IMR-90 (cell line): ENCODE results near the gene OAS3. TPM values are rescaled to one million over a fixed set of nuclear protein-coding genes. Genes with fewer than 3 reads are reported as not detected.

Experiments
- ATAC-seq: fragments of 200-7000 bp; cut with Tn5 transposase; 2 replicates; pipeline ENCODE4 v1.9.1; 2020; ENCODE audit warnings: low read depth, mild to moderate bottlenecking, moderate library complexity
- BruUV-seq: library from RNA; stranded (reverse); fragments of 400-500 nt; replicated peaks from 2 replicates; lab custom pipeline; 2021; lab: Mats Ljungman, UMichigan
- CTCF ChIA-PET: fragments of 300-600 bp; formaldehyde crosslinking; extraction: SDS; loops from one replicate; lab custom pipeline; 2021; ENCODE audit warnings: antibody characterized with exemption; lab: Yijun Ruan, JAX
- POLR2A ChIA-PET: fragments of 300-600 bp; sonication (Branson Sonifier 250); formaldehyde crosslinking; loops from one replicate; lab custom pipeline; 2022; ENCODE audit warnings: antibody characterized with exemption; ENCODE audit not compliant: unreplicated experiment; lab: Charles Lee
- DNase-seq: peaks from one replicate; pipeline ENCODE4 v3.0.0; 2013
- H2AFZ ChIP-seq: replicated peaks from 2 replicates; pipeline ENCODE3; 2013; ENCODE audit warnings: low read length, mild to moderate bottlenecking; ENCODE audit not compliant: poor library complexity
- H2AK5ac ChIP-seq: 2 replicates; pipeline ENCODE4 v1.6.1; 2013; ENCODE audit warnings: low read depth, low read length, inconsistent platforms
- H2AK9ac ChIP-seq: replicated peaks from 2 replicates; pipeline ENCODE3; 2013; ENCODE audit warnings: mild to moderate bottlenecking, low read depth, low read length, moderate library complexity; ENCODE audit not compliant: poor library complexity
- H2BK120ac ChIP-seq: 2 replicates; pipeline ENCODE4 v1.6.1; 2013; ENCODE audit warnings: low read depth, low read length, inconsistent platforms
- H2BK15ac ChIP-seq: 3 replicates; pipeline ENCODE4 v1.6.1; 2013; ENCODE audit warnings: low read depth, low read length, inconsistent platforms
- H2BK20ac ChIP-seq: 2 replicates; pipeline ENCODE4 v1.6.1; 2013; ENCODE audit warnings: low read depth, mild to moderate bottlenecking, inconsistent platforms, low read length, moderate library complexity
- H2BK5ac ChIP-seq: 2 replicates; pipeline ENCODE4 v1.6.1; 2013; ENCODE audit warnings: mild to moderate bottlenecking, low read depth, low read length, inconsistent platforms; ENCODE audit not compliant: poor library complexity, severe bottlenecking
- H3K14ac ChIP-seq: replicated peaks from 2 replicates; pipeline ENCODE4 v1.6.1; 2013; ENCODE audit warnings: low read depth, low read length, inconsistent platforms
- H3K18ac ChIP-seq: 2 replicates; pipeline ENCODE4 v1.6.1; 2013; ENCODE audit warnings: low read depth, low read length, control low read depth
- H3K23ac ChIP-seq: 2 replicates; pipeline ENCODE4 v1.6.1; 2013; ENCODE audit warnings: low read depth, low read length, inconsistent platforms
- H3K27ac ChIP-seq: 2 replicates; pipeline ENCODE4 v1.5.1; 2013; ENCODE audit warnings: mild to moderate bottlenecking, control low read depth, low read length; ENCODE audit not compliant: insufficient read depth
- H3K27me3 ChIP-seq: 2 replicates; pipeline ENCODE4 v1.6.1; 2013; ENCODE audit warnings: low read length; ENCODE audit not compliant: control insufficient read depth, insufficient read depth
- H3K36me3 ChIP-seq: 2 replicates; pipeline ENCODE4 v1.6.1; 2013; ENCODE audit warnings: low read length, mixed read lengths; ENCODE audit not compliant: control insufficient read depth, insufficient read depth
- H3K4ac ChIP-seq: 2 replicates; pipeline ENCODE4 v1.6.1; 2013; ENCODE audit warnings: low read depth, low read length, inconsistent platforms
- H3K4me1 ChIP-seq: 2 replicates; pipeline ENCODE4 v1.6.1; 2013; ENCODE audit warnings: low read length, mixed read lengths; ENCODE audit not compliant: control insufficient read depth, insufficient read depth
- H3K4me2 ChIP-seq: 2 replicates; pipeline ENCODE4 v1.6.1; 2013; ENCODE audit warnings: low read depth, mild to moderate bottlenecking, control low read depth, low read length, moderate library complexity
- H3K4me3 ChIP-seq: 2 replicates; pipeline ENCODE4 v1.5.1; 2013; ENCODE audit warnings: low read depth, mild to moderate bottlenecking, control low read depth, low read length, moderate library complexity; ENCODE audit not compliant: insufficient read depth
- H3K56ac ChIP-seq: 2 replicates; pipeline ENCODE4 v1.6.1; 2013; ENCODE audit warnings: low read length, inconsistent platforms; ENCODE audit not compliant: insufficient read depth; ENCODE audit errors: extremely low read depth
- H3K79me1 ChIP-seq, 2 experiments: 2 replicates each; pipeline ENCODE4 v1.6.1; 2013; ENCODE audit warnings: low read length in 2 of 2, inconsistent platforms in 1 of 2, low read depth in 1 of 2
- H3K9ac ChIP-seq: 2 replicates; pipeline ENCODE4 v1.6.1; 2013; ENCODE audit warnings: low read depth, low read length, control low read depth
- H3K9me1 ChIP-seq: 2 replicates; pipeline ENCODE4 v1.6.1; 2013; ENCODE audit warnings: low read length, inconsistent platforms; ENCODE audit not compliant: insufficient read depth
- H3K9me3 ChIP-seq: 2 replicates; pipeline ENCODE4 v1.6.1; 2013; ENCODE audit warnings: low read length; ENCODE audit not compliant: control insufficient read depth, insufficient read depth
- H4K20me1 ChIP-seq: 2 replicates; pipeline ENCODE4 v1.6.1; 2013; ENCODE audit warnings: low read length, inconsistent platforms; ENCODE audit not compliant: insufficient read depth
- H4K5ac ChIP-seq: 2 replicates; pipeline ENCODE4 v1.6.1; 2013; ENCODE audit warnings: mild to moderate bottlenecking, low read depth, low read length, control low read depth
- H4K8ac ChIP-seq, 2 experiments: 2 replicates each; pipeline ENCODE4 v1.6.1; 2013; ENCODE audit warnings: low read depth in 2 of 2, low read length in 2 of 2, control low read depth in 1 of 2, inconsistent platforms in 1 of 2
- H4K91ac ChIP-seq: 2 replicates; pipeline ENCODE4 v1.6.1; 2013; ENCODE audit warnings: low read depth, low read length, inconsistent platforms; ENCODE audit not compliant: insufficient read depth
- BHLHE40 ChIP-seq: fragments of 150-350 bp; IDR thresholded peaks from 2 replicates; pipeline ENCODE4 v1.6.1; 2016; ENCODE audit warnings: mild to moderate bottlenecking, low read depth, low read length
- CEBPB ChIP-seq: IDR thresholded peaks from 2 replicates; pipeline ENCODE4 v1.6.1; 2012; ENCODE audit warnings: low read depth, low read length, improper control_type of control experiment
- CHD1 ChIP-seq: IDR thresholded peaks from 2 replicates; pipeline ENCODE4 v1.6.1; 2012; ENCODE audit warnings: low read depth, low read length, improper control_type of control experiment
- FOS ChIP-seq: fragments of 150-350 bp; IDR thresholded peaks from 2 replicates; pipeline ENCODE4 v1.6.1; 2016; ENCODE audit warnings: low read depth, low read length
- MAFK ChIP-seq: IDR thresholded peaks from 2 replicates; pipeline ENCODE4 v1.6.1; 2012; ENCODE audit warnings: low read depth, low read length, improper control_type of control experiment
- MAZ ChIP-seq: IDR thresholded peaks from 2 replicates; pipeline ENCODE4 v1.6.1; 2012; ENCODE audit warnings: low read depth, mild to moderate bottlenecking, low read length, improper control_type of control experiment, moderate library complexity, borderline replicate concordance
- MXI1 ChIP-seq: IDR thresholded peaks from 2 replicates; pipeline ENCODE4 v1.6.1; 2012; ENCODE audit warnings: low read depth, mild to moderate bottlenecking, low read length, moderate library complexity, borderline replicate concordance
- NFE2L2 ChIP-seq: fragments of 150-350 bp; IDR thresholded peaks from 2 replicates; pipeline ENCODE4 v1.6.1; 2016; ENCODE audit warnings: low read depth, mild to moderate bottlenecking, low read length
- POLR2A ChIP-seq: IDR thresholded peaks from 2 replicates; pipeline ENCODE4 v1.6.1; 2012; ENCODE audit warnings: mild to moderate bottlenecking, low read depth, low read length
- RAD21 ChIP-seq: IDR thresholded peaks from 2 replicates; pipeline ENCODE4 v1.6.1; 2012; ENCODE audit warnings: low read length, improper control_type of control experiment
- RCOR1 ChIP-seq: IDR thresholded peaks from 2 replicates; pipeline ENCODE4 v1.6.1; 2012; ENCODE audit warnings: mild to moderate bottlenecking, low read length, improper control_type of control experiment; ENCODE audit not compliant: insufficient replicate concordance
- RFX5 ChIP-seq: IDR thresholded peaks from 2 replicates; pipeline ENCODE4 v1.8.0; 2012; ENCODE audit warnings: low read depth, mild to moderate bottlenecking, low read length, moderate library complexity
- SMC3 ChIP-seq: fragments of 150-350 bp; IDR thresholded peaks from 2 replicates; pipeline ENCODE4 v1.6.1; 2016; ENCODE audit warnings: low read depth, mild to moderate bottlenecking, antibody characterized with exemption, low read length, moderate library complexity
- WGBS, 2 experiments: methylation state at CpG; one replicate each; pipeline versions ENCODE4 v1.1.5 to v1.1.7; 2013; ENCODE audit warnings: missing lambda C conversion rate in 2 of 2; ENCODE audit not compliant: insufficient read length in 1 of 2; ENCODE audit errors: extremely low coverage in 2 of 2; 5-methylcytosine and 5-hydroxymethylcytosine counted together
- dilution Hi-C: fragments of 300-500 bp; cut with HindIII; formaldehyde crosslinking; loops from one replicate; pipeline ENCODE4 v1.14.3; 2018; ENCODE audit warnings: low sequenced_read_pairs; ENCODE audit not compliant: unreplicated experiment
- in situ Hi-C: fragments of 300-500 bp; cut with MboI; formaldehyde crosslinking; loops from 3 replicates; pipeline ENCODE4 v1.14.3; 2019; ENCODE audit warnings: low sequenced_read_pairs, inconsistent platforms, mixed read lengths
- intact Hi-C: fragments of 100-400 bp; cut with micrococcal nuclease; formaldehyde crosslinking; loops from 2 replicates; pipeline ENCODE4 v1.10.0; 2022
- polyA plus RNA-seq, 3 experiments: library from polyadenylated mRNA; depleted of rRNA; stranded (reverse); fragments of >200 nt; gene quantifications; 2 replicates each; pipeline ENCODE4 v1.2.3, GENCODE V29; 2012; ENCODE audit warnings: low replicate concordance in 1 of 3
- total RNA-seq: library from RNA; depleted of rRNA; stranded (reverse); fragments of >200 nt; gene quantifications from 2 replicates; pipeline ENCODE4 v1.2.3, GENCODE V29; 2012
- TF ChIP-seq, protein P1 (sequence below): fragments of 150-350 bp; IDR thresholded peaks from 2 replicates; pipeline ENCODE4 v1.6.1; 2017; ENCODE audit warnings: mild to moderate bottlenecking, antibody characterized with exemption, low read length, low read depth
- TF ChIP-seq, protein P2 (sequence below): fragments of 150-350 bp; IDR thresholded peaks from 2 replicates; pipeline ENCODE4 v1.6.1; 2016; ENCODE audit warnings: low read depth, mild to moderate bottlenecking, low read length, moderate library complexity, borderline replicate concordance
- TF ChIP-seq, protein P3 (sequence below): conservative IDR thresholded peaks from 2 replicates; pipeline ENCODE4 v1.5.1; 2012; ENCODE audit warnings: mild to moderate bottlenecking, low read depth, low read length, improper control_type of control experiment

The OAS3 gene
- total and polyA plus RNA-seq, 2 of the 4 experiments (the other 2 are of a cell fraction) = 4.1 to 7.8 TPM

DNA sequence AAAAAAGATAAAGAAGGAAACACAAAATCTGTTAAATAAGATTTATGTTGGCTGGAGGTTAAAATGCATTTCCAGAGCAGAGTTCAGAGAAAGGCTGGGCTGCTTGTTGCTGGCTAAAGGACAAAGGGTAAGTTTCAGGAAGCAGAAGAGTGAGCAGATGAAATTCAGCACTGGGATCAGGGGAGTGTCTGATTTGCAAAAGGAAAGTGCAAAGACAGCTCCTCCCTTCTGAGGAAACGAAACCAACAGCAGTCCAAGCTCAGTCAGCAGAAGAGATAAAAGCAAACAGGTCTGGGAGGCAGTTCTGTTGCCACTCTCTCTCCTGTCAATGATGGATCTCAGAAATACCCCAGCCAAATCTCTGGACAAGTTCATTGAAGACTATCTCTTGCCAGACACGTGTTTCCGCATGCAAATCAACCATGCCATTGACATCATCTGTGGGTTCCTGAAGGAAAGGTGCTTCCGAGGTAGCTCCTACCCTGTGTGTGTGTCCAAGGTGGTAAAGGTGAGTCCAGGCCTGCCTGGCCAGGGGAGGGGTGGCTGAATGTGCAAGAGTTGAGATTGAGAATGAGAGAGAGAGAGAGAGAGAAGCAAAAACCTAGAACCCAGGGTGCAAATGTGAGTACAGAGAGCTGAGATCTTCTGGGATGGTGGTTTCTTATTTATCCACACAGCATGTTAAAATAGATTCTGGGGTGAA is 31.4 kb upstream of the OAS3 start, which contains the start of gene OAS1:
Gene OAS1 (plus strand): TSS at position 251 of the 703 bp plus-strand sequence. CDS start 78 bp downstream, at position 329.
- Histone ChIP-seq H3K4ac (no peak within 1 kb of the TSS), H2BK120ac (no peak within 1 kb of the TSS), H3K36me3 (no peaks in the 10 kb centered on the region), H3K56ac (no peak within 1 kb of the TSS), H2AK9ac (no peak within 1 kb of the TSS), H3K4me3 (peak within 1 kb of the TSS; percentile 30), H3K9me3 (no peaks in the 10 kb centered on the region), H4K8ac (no peak within 1 kb of the TSS), H4K91ac (no peak within 1 kb of the TSS), H4K5ac (no peak within 1 kb of the TSS), H2BK15ac (no peak within 1 kb of the TSS), H3K18ac (no peak within 1 kb of the TSS), H3K9me1 (no peaks in the 10 kb centered on the region), H3K27ac (no peak within 1 kb of the TSS), H3K4me2 (peak within 1 kb of the TSS; percentile 90), H3K79me1 (no peaks in the 10 kb centered on the region), H3K9ac (no peak within 1 kb of the TSS; the same call in 1 of the 2 replicates), H2BK20ac (no peak within 1 kb of the TSS), H4K20me1 (no peaks in the 10 kb centered on the region), H2BK5ac (no peak within 1 kb of the TSS), H2AK5ac (no peak within 1 kb of the TSS), H3K14ac (no peak within 1 kb of the TSS), H3K23ac (no peak within 1 kb of the TSS), H2AFZ (peak within 1 kb of the TSS; percentile 14), H3K27me3 (no peaks in the 10 kb centered on the region), H3K4me1 (peaks cover 1% of the 10 kb centered on the region; the same call in 1 of the 2 replicates)
- peak; percentile 83 for ATAC-seq
- intact Hi-C loops (no loop called here), dilution Hi-C loops (no loop called here), in situ Hi-C loops (no loop called here)
- POLR2A ChIA-PET = no interaction called here
- CTCF ChIA-PET = no interaction called here
- TF ChIP-seq, protein P1, sequence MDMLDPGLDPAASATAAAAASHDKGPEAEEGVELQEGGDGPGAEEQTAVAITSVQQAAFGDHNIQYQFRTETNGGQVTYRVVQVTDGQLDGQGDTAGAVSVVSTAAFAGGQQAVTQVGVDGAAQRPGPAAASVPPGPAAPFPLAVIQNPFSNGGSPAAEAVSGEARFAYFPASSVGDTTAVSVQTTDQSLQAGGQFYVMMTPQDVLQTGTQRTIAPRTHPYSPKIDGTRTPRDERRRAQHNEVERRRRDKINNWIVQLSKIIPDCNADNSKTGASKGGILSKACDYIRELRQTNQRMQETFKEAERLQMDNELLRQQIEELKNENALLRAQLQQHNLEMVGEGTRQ = no peak
- TF ChIP-seq POLR2A (no peak), RAD21 (no peak), CEBPB (no peak), RFX5 (no peak), MXI1 (no peak), NFE2L2 (no peak), MAFK (no peak), SMC3 (no peak), MAZ (no peak), RCOR1 (no peak), CHD1 (no peak), FOS (no peak), BHLHE40 (no peak)
- TF ChIP-seq, protein P2, sequence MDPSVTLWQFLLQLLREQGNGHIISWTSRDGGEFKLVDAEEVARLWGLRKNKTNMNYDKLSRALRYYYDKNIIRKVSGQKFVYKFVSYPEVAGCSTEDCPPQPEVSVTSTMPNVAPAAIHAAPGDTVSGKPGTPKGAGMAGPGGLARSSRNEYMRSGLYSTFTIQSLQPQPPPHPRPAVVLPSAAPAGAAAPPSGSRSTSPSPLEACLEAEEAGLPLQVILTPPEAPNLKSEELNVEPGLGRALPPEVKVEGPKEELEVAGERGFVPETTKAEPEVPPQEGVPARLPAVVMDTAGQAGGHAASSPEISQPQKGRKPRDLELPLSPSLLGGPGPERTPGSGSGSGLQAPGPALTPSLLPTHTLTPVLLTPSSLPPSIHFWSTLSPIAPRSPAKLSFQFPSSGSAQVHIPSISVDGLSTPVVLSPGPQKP = no peak
- TF ChIP-seq, protein P3, sequence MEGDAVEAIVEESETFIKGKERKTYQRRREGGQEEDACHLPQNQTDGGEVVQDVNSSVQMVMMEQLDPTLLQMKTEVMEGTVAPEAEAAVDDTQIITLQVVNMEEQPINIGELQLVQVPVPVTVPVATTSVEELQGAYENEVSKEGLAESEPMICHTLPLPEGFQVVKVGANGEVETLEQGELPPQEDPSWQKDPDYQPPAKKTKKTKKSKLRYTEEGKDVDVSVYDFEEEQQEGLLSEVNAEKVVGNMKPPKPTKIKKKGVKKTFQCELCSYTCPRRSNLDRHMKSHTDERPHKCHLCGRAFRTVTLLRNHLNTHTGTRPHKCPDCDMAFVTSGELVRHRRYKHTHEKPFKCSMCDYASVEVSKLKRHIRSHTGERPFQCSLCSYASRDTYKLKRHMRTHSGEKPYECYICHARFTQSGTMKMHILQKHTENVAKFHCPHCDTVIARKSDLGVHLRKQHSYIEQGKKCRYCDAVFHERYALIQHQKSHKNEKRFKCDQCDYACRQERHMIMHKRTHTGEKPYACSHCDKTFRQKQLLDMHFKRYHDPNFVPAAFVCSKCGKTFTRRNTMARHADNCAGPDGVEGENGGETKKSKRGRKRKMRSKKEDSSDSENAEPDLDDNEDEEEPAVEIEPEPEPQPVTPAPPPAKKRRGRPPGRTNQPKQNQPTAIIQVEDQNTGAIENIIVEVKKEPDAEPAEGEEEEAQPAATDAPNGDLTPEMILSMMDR = no peak
- BruUV-seq = no TSS peak
- WGBS, 2 experiments = 0% methylated on average over 1 of the region's 4 CpGs; no CpG with 5 or more reads in 1 of the 2 experiments
- peak; percentile 22 for DNase-seq
